ENCODE results near the gene RABGGTB. TPM values are rescaled to one million over a fixed set of nuclear protein-coding genes. Genes with fewer than 3 reads are reported as not detected.
"Not testable (repeated sequence)": the region's sequence is repeated elsewhere in the genome, so short reads cannot be mapped to it uniquely, and the experiment has no call there.

Gene RABGGTB
- 54.3 TPM for total RNA-seq
- long read RNA-seq, transcript RABGGTB-203 (2 exons, 1,177 nt): minor isoform, 10 of 83 reads
- long read RNA-seq, transcript RABGGTB-201 (9 exons, 1,496 nt): major isoform, 40 of 83 reads
- long read RNA-seq, partial matches to known transcripts: 9 of 83 reads
- long read RNA-seq, other reads (novel, unspliced or antisense): 23 of 83 reads

- ATAC-seq: peak; percentile 99
- intact Hi-C loops (cut with micrococcal nuclease): no loop called here
- DNase-seq: peak; percentile 96
Measured at GRCh38 chr1:75785983-75786853, at the start of gene RABGGTB. TSS of gene RABGGTB (plus strand) at chr1:75786256. CDS start at chr1:75786272, 16 bp downstream.

DNA sequence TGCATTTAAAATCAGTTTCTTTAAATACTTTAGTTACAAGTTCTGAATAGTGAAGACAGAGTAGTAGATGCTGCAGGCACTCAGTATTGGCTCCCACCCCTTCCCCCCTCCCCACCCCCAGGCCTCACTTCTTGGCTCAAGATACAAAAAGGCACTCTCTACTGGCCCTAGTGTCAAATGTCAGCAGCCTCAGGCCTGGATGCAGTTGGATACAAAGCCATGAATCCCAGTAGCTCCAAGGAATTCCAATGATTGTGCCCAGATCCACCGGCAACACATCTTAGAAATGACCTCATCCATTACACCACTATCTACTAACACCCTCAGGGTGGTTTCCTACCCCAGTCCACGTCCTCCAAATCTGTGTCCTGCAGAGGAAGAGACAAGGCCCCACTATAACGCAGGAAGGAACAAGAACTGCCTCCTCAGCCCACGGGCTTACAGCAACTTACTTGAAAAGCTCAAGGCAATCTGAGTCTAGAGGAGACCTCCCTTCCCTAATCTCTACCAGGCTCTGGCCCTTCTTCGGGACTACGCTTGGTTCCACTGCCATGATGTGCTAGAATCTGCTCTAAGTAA is 43.9 kb upstream of the RABGGTB start:
- DNase-seq: no peak
- intact Hi-C loops (cut with micrococcal nuclease): loop anchor here (10.0 kb wide), 1 partner anchor 53 kb away; the partner anchor contains the start of gene MSH4
- no peak for ATAC-seq

DNA sequence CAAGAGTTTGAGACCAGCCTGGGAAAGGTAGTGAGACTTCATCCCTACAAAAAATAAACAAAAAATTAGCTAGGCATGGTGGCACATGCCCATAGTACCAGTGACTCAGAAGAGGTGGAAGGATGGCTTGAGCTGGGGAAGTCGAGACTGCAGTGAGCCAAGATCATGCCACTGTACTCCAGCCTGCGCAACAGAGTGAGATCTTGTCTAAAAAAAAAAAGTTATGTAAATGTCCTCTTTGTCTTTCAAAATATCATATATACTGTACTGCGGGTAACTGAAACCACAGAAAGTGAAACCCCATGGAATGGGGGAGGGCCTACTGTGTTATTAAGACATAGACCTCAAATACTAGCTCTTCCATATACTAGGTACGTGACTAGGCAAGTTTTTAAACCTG is 40.8 kb upstream of the RABGGTB start:
- intact Hi-C loops (cut with micrococcal nuclease): loop anchor here (10.0 kb wide), 1 partner anchor 50 kb away; the partner anchor contains the start of gene MSH4
- DNase-seq: no peak
- ATAC-seq: no peak

DNA sequence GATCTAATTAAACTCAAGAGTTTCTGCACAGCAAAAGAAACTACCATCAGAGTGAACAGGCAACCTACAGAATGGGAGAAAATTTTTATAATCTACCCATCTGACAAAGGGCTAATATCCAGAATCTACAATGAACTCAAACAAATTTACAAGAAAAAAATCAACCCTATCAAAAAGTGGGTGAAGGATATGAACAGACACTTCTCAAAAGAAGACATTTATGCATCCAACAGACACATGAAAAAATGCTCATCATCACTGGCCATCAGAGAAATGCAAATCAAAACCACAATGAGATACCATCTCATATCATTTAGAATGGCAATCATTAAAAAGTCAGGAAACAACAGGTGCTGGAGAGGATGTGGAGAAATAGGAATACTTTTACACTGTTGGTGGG is 28.8 kb upstream of the RABGGTB start:
- intact Hi-C loops (cut with micrococcal nuclease); ATAC-seq; DNase-seq: not testable (repeated sequence)

DNA sequence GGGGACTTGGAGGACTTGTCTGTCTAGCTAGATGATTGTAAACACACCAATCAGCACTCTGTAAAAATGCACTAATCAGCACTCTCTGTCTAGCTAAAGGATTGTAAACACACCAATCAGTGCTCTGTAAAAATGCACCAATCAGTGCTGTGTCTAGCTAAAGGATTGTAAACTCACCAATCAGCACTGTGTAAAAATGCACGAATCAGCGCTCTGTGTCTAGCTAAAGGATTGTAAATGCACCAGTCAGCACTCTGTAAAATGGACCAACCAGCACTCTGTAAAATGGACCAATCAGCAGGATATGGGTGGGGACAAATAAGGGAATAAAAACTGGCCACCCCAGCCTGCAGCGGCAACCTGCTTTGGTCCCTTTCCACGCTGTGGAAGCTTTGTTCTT is 27.5 kb upstream of the RABGGTB start:
- intact Hi-C loops (cut with micrococcal nuclease); DNase-seq; ATAC-seq: not testable (repeated sequence)

- no peak for DNase-seq
- intact Hi-C loops (cut with micrococcal nuclease): no loop called here
- no peak for ATAC-seq
Measured at GRCh38 chr1:75764057-75764655, 21.9 kb upstream of the RABGGTB start.

DNA sequence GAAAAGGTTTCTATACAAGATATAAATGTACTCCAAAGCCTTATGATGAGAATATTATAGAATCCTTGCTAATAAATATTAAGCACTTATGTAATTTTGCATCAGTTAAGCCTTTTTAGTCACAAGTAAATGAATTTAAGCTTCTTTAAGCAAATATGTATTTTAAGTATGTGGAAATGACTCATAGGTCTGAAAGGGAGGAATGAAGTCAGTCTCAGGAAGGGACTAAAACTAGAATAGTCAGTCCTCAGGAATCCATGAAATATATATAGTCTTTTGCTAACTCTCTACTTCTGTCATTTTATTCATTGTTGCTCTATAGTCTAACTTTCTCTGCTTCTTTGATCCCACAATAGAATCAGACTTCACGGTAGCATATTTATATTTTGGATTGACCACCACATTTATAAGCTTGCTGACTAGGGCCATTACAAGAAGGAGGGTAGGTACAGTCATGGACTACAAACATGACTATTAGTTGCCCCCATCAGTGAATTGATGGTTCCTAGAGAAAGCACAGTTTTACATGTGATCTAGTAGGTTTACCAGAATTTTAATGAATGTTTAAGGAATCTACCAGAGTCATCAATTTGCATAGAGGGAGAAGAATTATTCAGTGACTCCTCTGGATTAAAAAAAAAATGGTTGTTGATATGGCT is 20.2 kb upstream of the RABGGTB start:
- intact Hi-C loops (cut with micrococcal nuclease): no loop called here
- no peak for ATAC-seq
- DNase-seq: no peak

DNA sequence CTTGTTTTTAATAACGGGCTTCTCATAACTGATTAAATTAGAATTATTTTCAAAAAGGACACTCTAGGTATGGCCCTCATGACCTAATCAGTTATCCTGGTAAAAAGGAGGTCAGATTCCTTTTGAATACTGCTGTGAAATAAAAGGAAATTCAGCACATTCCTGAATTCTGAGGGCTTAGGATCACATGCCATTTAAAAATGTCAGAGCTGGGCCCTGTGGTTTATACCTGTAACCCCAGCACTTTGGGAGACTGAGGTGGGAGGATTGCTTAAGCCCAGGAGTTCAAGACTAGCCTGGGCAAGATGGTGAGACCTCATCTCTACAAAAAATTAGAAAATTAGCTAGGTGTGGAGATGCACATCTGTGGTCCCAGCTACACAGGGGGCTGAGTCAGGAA is 18.0 kb upstream of the RABGGTB start:
- DNase-seq: no peak

GRCh38 chr1:75770761-75771160 is 15.3 kb upstream of the RABGGTB start:
- intact Hi-C loops (cut with micrococcal nuclease): loop anchor here (2.0 kb wide), 1 partner anchor 78 kb away; no protein-coding TSS in a partner anchor
- DNase-seq: no peak
- ATAC-seq: no peak

More for the DNA sequence above, 18.0 kb upstream of the RABGGTB start:
- intact Hi-C loops (cut with micrococcal nuclease): no loop called here
- ATAC-seq: no peak

DNA sequence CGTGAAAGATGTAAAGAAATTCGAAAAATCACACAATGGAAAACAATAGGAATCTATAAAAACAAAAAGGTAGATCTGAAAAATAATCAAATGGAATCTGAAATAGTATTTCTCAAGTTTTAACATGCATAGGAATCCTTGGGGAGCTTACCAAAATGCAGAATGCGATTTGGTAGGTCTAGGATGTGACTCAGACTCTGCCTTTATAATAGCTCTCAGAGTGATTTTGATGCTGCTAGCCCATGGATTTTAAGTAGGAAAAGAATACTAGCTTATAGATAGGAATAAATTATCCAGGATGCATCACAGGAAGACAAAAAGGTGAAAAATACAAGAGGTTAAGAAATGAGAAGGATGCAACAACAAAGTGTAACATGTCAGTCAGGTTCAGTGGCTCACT is 14.1 kb upstream of the RABGGTB start:
- ATAC-seq: no peak
- intact Hi-C loops (cut with micrococcal nuclease): loop anchor here (2.0 kb wide), 1 partner anchor 77 kb away; no protein-coding TSS in a partner anchor
- no peak for DNase-seq

GRCh38 chr1:75777812-75778211 is 8.2 kb upstream of the RABGGTB start:
- intact Hi-C loops (cut with micrococcal nuclease): not testable (repeated sequence)

GRCh38 chr1:75778694-75779093 is 7.4 kb upstream of the RABGGTB start:
- ATAC-seq; intact Hi-C loops (cut with micrococcal nuclease); DNase-seq: not testable (repeated sequence)

More at GRCh38 chr1:75777812-75778211, 8.2 kb upstream of the RABGGTB start:
- not testable (repeated sequence) for ATAC-seq, DNase-seq

DNA sequence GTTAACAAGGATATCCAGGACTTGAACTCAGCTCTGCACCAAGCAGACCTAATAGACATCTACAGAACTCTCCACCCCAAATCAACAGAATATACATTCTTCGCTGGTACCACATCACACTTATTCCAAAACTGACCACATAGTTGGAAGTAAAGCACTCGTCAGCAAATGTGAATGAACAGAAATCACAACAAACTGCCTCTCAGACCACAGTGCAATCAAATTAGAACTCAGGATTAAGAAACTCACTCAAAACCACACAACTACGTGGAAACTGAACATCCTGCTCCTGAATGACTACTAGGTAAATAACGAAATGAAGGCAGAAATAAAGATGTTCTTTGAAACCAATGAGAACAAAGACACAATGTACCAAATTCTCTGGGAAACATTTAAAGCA is 5.9 kb upstream of the RABGGTB start:
- intact Hi-C loops (cut with micrococcal nuclease); ATAC-seq; DNase-seq: not testable (repeated sequence)

DNA sequence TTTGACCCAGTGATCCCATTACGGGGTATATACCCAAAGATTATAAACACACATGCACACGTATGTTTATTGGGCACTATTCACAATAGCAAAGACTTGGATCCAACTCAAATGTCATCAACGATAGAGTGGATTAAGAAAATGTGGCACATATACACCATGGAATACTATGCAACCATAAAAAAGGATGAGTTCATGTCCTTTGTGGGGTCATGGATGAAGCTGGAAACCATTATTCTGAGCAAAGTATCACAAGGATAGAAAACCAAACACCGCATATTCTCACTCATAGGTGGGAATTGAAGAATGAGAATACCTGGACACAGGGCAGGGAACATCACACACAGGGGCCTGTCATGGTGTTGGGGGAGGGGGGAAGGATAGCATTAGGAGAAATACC is 2.1 kb upstream of the RABGGTB start:
- ATAC-seq; DNase-seq; intact Hi-C loops (cut with micrococcal nuclease): not testable (repeated sequence)

- DNase-seq: no peak
- ATAC-seq: peak; percentile 60
- intact Hi-C loops (cut with micrococcal nuclease): no loop called here
Measured at GRCh38 chr1:75785320-75785982, 605 bp upstream of the RABGGTB start.

- intact Hi-C loops (cut with micrococcal nuclease): no loop called here
- DNase-seq (no peak), ATAC-seq (no peak)
Measured at GRCh38 chr1:75786901-75787493, 941 bp downstream of the RABGGTB start.

- intact Hi-C loops (cut with micrococcal nuclease): no loop called here
- DNase-seq: no peak
- ATAC-seq: no peak
Measured at GRCh38 chr1:75787524-75787923, 1.5 kb downstream of the RABGGTB start.

- intact Hi-C loops (cut with micrococcal nuclease): loop anchor here (10.0 kb wide), 1 partner anchor 45 kb away; no protein-coding TSS in a partner anchor
- no peak for ATAC-seq
Measured at GRCh38 chr1:75789988-75790387, 3.9 kb downstream of the RABGGTB start.

More at GRCh38 chr1:75789988-75790387, 3.9 kb downstream of the RABGGTB start:
- DNase-seq: no peak
